ENCODE results near the gene TYW5.

DNA sequence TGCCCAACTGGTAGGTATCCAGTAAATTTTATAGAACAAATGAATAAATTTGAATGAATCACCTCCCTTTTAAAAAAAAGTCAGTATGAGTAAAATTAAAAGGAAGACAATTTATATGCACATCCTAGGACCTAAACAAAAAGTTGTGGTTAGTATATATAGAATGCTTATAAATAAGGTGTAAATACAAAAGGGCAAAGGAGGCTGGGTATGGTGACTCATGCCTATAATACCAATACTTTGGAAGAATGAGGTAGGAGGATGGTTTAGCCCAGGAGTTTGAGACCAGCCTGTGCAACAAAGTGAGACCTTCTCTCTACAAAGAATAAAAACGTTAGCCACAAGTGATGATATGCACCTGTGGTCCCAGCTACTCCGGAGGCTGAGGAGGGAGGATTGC, 31.4 kb downstream of the TYW5 start:
- TF ChIP-seq, protein P1, sequence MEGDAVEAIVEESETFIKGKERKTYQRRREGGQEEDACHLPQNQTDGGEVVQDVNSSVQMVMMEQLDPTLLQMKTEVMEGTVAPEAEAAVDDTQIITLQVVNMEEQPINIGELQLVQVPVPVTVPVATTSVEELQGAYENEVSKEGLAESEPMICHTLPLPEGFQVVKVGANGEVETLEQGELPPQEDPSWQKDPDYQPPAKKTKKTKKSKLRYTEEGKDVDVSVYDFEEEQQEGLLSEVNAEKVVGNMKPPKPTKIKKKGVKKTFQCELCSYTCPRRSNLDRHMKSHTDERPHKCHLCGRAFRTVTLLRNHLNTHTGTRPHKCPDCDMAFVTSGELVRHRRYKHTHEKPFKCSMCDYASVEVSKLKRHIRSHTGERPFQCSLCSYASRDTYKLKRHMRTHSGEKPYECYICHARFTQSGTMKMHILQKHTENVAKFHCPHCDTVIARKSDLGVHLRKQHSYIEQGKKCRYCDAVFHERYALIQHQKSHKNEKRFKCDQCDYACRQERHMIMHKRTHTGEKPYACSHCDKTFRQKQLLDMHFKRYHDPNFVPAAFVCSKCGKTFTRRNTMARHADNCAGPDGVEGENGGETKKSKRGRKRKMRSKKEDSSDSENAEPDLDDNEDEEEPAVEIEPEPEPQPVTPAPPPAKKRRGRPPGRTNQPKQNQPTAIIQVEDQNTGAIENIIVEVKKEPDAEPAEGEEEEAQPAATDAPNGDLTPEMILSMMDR (IDR thresholded peaks at IDR 0.05; ENCODE audit: low read length): no peak
- no peak for TF ChIP-seq EZH2 (IDR thresholded peaks at IDR 0.05; ENCODE audit: borderline replicate concordance, low read length)

Measured in OCI-LY1 (cell line).